Erythroblast (primary cell): Measurements from ENCODE around the gene ILK.

Experiments
- GATA1 ChIP-seq: IDR thresholded peaks from 2 replicates; pipeline ENCODE4 v1.6.1; 2011; ENCODE audit warnings: low read depth, mild to moderate bottlenecking, control low read depth, low read length, moderate library complexity
- POLR2A ChIP-seq: IDR thresholded peaks from 2 replicates; pipeline ENCODE4 v1.6.1; 2011; ENCODE audit warnings: mild to moderate bottlenecking, low read length

DNA sequence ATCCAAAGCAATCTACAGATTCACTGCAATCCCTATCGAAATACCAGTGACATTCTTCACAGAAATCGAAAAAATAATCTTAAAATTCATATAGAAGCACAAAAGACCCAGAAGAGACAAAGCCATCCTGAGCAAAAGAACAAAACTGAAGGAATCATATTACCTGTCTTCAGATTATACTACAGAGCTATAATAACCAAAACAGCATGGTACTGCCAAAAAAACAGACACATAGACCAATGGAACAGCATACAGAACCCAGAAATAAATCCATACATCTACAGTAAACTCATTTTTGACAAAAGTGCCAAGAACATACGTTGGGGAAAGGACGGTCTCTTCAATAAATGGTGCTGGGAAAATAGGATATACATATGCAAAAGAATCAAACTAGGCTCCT lies 19.0 kb upstream of the ILK start:
- no peak for TF ChIP-seq POLR2A
- no peak for TF ChIP-seq GATA1
